Prostate gland (tissue), 2 donors: Measurements from ENCODE around the gene RSKR. TPM values are rescaled to one million over a fixed set of nuclear protein-coding genes. Genes with fewer than 3 reads are reported as not detected.

Experiments
- DNase-seq: peaks from one replicate; pipeline ENCODE4 v3.0.0-alpha.2; 2019; ENCODE audit warnings: low spot score
- H3K27ac ChIP-seq, 2 donors: fragments of 200-600 bp; sonication (generic); 2 replicates each; pipeline ENCODE4 v1.5.1; 2017 to 2019
- H3K27me3 ChIP-seq: fragments of 200-600 bp; sonication (generic); replicated peaks from 2 replicates; pipeline ENCODE4 v1.5.1; 2019; ENCODE audit not compliant: insufficient read depth
- H3K36me3 ChIP-seq, 2 donors: fragments of 200-600 bp; sonication (generic); 1 replicate in 1 of 2; 2 replicates in 1 of 2; pipeline versions ENCODE4 v1.5.1 to v1.8.1; 2017 to 2019
- H3K4me1 ChIP-seq: fragments of 200-600 bp; sonication (generic); replicated peaks from 2 replicates; pipeline ENCODE4 v1.5.1; 2019
- H3K4me3 ChIP-seq, 2 donors: fragments of 200-600 bp; sonication (generic); 2 replicates each; pipeline ENCODE4 v1.5.1; 2017 to 2019
- H3K9me3 ChIP-seq: fragments of 200-600 bp; sonication (generic); 2 replicates; pipeline ENCODE4 v1.5.1; 2017
- CTCF ChIP-seq, 4 experiments: fragments of 200-600 bp in 2 of 4; fragments of 450-650 bp in 2 of 4; sonication (generic) in 2 of 4; IDR thresholded peaks; 1 replicate in 3 of 4; 2 replicates in 1 of 4; pipeline ENCODE4 v1.5.1; 2016 to 2019; ENCODE audit warnings: antibody characterized with exemption in 4 of 4, mild to moderate bottlenecking in 2 of 4, moderate library complexity in 2 of 4
- POLR2A ChIP-seq: fragments of 450-650 bp; IDR thresholded peaks from one replicate; pipeline ENCODE4 v1.6.1; 2016; ENCODE audit warnings: antibody characterized with exemption, mild to moderate bottlenecking
- POLR2AphosphoS5 ChIP-seq: sonication (generic); formaldehyde crosslinking; IDR thresholded peaks from one replicate; pipeline ENCODE4 v1.6.1; 2017; ENCODE audit warnings: antibody characterized with exemption
- WGBS: methylation state at CpG from one replicate; pipeline ENCODE4 v1.1.5; 2018; 5-methylcytosine and 5-hydroxymethylcytosine counted together
- intact Hi-C: fragments of 100-400 bp; cut with DNase I; formaldehyde crosslinking; loops from one replicate; pipeline ENCODE4 v1.14.2; 2022
- total RNA-seq, 2 donors: library from RNA; depleted of rRNA; stranded (reverse); fragments of >200 nt; gene quantifications; one replicate each; pipeline ENCODE4 v1.1.0, GENCODE V29; 2016

The RSKR gene
- total RNA-seq, 2 donors from 2014 or later, result 5.0 to 32.1 TPM

GRCh38 chr17:28622186-28622585 is 8.2 kb upstream of the RSKR start:
- no peak overlapping the region for H3K27ac ChIP-seq
- 88% methylated on average over 3 of the region's 3 CpGs for WGBS
- H3K36me3 ChIP-seq, result peaks cover 23 to 36% of the 10 kb centered on the region in 2 donors
- no peaks in the 10 kb centered on the region for H3K9me3 ChIP-seq
- no peak overlapping the region for H3K4me3 ChIP-seq
- intact Hi-C loops, result no loop called here
- no peaks in the 10 kb centered on the region for H3K4me1 ChIP-seq
- TF ChIP-seq CTCF (IDR thresholded peaks at IDR 0.05) (no peak), POLR2A (no peak), POLR2AphosphoS5 (no peak)
- no peaks in the 10 kb centered on the region for H3K27me3 ChIP-seq
- no peak for DNase-seq

- 87% methylated on average over 2 of the region's 2 CpGs for WGBS
- TF ChIP-seq CTCF (IDR thresholded peaks at IDR 0.05) (no peak), POLR2A (no peak), POLR2AphosphoS5 (no peak)
- Histone ChIP-seq H3K4me1 (no peaks in the 10 kb centered on the region), H3K27ac (no peak overlapping the region), H3K9me3 (no peaks in the 10 kb centered on the region), H3K4me3 (no peak overlapping the region), H3K36me3 (peaks cover 39 to 52% of the 10 kb centered on the region in 2 donors), H3K27me3 (no peaks in the 10 kb centered on the region)
- DNase-seq, result no peak
- intact Hi-C loops, result no loop called here
These were observed 6.0 kb upstream of the RSKR start for GRCh38 chr17:28620010-28620409.

GRCh38 chr17:28618464-28618863 is 4.5 kb upstream of the RSKR start:
- H3K27ac ChIP-seq, result no peak overlapping the region
- intact Hi-C loops, result no loop called here
- H3K4me3 ChIP-seq, result no peak overlapping the region
- H3K4me1 ChIP-seq, result no peaks in the 10 kb centered on the region
- no peak for DNase-seq
- H3K36me3 ChIP-seq, result peaks cover 44 to 49% of the 10 kb centered on the region in 2 donors
- TF ChIP-seq POLR2A (no peak), POLR2AphosphoS5 (no peak), CTCF (IDR thresholded peaks at IDR 0.05) (no peak)
- WGBS, result 95% methylated on average over 3 of the region's 3 CpGs
- H3K27me3 ChIP-seq, result no peaks in the 10 kb centered on the region
- no peaks in the 10 kb centered on the region for H3K9me3 ChIP-seq

- Histone ChIP-seq H3K27ac (no peak overlapping the region), H3K9me3 (no peaks in the 10 kb centered on the region), H3K4me1 (no peaks in the 10 kb centered on the region), H3K27me3 (no peaks in the 10 kb centered on the region), H3K4me3 (no peak overlapping the region), H3K36me3 (peaks cover 40 to 44% of the 10 kb centered on the region in 2 donors)
- no peak for TF ChIP-seq CTCF (IDR thresholded peaks at IDR 0.05)
- no peak for TF ChIP-seq POLR2A
- TF ChIP-seq POLR2AphosphoS5, result no peak
- intact Hi-C loops, result no loop called here
- DNase-seq, result no peak
- WGBS, result 80% methylated on average over 7 of the region's 7 CpGs
These were observed 2.3 kb upstream of the RSKR start for GRCh38 chr17:28616281-28616680.

- DNase-seq, result no peak
- TF ChIP-seq CTCF (IDR thresholded peaks at IDR 0.05) (no peak), POLR2AphosphoS5 (no peak), POLR2A (no peak)
- 87% methylated on average over 4 of the region's 4 CpGs for whole genome bisulfite sequencing
- intact Hi-C loops, result no loop called here
- Histone ChIP-seq H3K4me3 (no peak overlapping the region), H3K9me3 (no peaks in the 10 kb centered on the region), H3K27me3 (no peaks in the 10 kb centered on the region), H3K27ac (no peak overlapping the region), H3K4me1 (no peaks in the 10 kb centered on the region), H3K36me3 (peaks cover 31 to 36% of the 10 kb centered on the region in 2 donors)
These were observed 1.4 kb upstream of the RSKR start for GRCh38 chr17:28615260-28615940.
